H9 (cell line): ENCODE data around the gene FCER1G. TPM values are rescaled to one million over a fixed set of nuclear protein-coding genes. Genes with fewer than 3 reads are reported as not detected.

Experiments used
- DNase-seq: peaks from one replicate; pipeline ENCODE4 v3.0.0-alpha.2; 2017
- H2AFZ ChIP-seq: one replicate; pipeline ENCODE4 v1.6.1; 2013; ENCODE audit warnings: mild to moderate bottlenecking, low read length, control low read depth, moderate library complexity
- H2AK5ac ChIP-seq: 2 replicates; pipeline ENCODE4 v1.6.1; 2013; ENCODE audit warnings: low read length, control low read depth, mixed read lengths; ENCODE audit not compliant: insufficient read length
- H2BK120ac ChIP-seq: one replicate; pipeline ENCODE4 v1.6.1; 2013; ENCODE audit warnings: low read depth, mild to moderate bottlenecking, low read length, control low read depth, inconsistent platforms; ENCODE audit not compliant: poor library complexity, severe bottlenecking
- H2BK12ac ChIP-seq: 2 replicates; pipeline ENCODE4 v1.6.1; 2013; ENCODE audit warnings: low read length, control low read depth, mixed read lengths, low read depth; ENCODE audit not compliant: insufficient read length
- H2BK15ac ChIP-seq: 2 replicates; pipeline ENCODE4 v1.6.1; 2013; ENCODE audit warnings: low read depth, low read length, control low read depth
- H2BK20ac ChIP-seq: one replicate; pipeline ENCODE4 v1.6.1; 2013; ENCODE audit warnings: low read depth, mild to moderate bottlenecking, low read length, control low read depth, inconsistent platforms; ENCODE audit not compliant: poor library complexity, severe bottlenecking
- H2BK5ac ChIP-seq: 2 replicates; pipeline ENCODE4 v1.6.1; 2013; ENCODE audit warnings: low read length, control low read depth, mixed read lengths; ENCODE audit not compliant: insufficient read length
- H3K14ac ChIP-seq: 2 replicates; pipeline ENCODE4 v1.6.1; 2013; ENCODE audit warnings: low read length, control low read depth; ENCODE audit not compliant: insufficient read depth
- H3K18ac ChIP-seq: 2 replicates; pipeline ENCODE4 v1.6.1; 2013; ENCODE audit warnings: low read depth, mild to moderate bottlenecking, mixed read lengths, low read length, control low read depth; ENCODE audit not compliant: insufficient read length
- H3K23ac ChIP-seq: 2 replicates; pipeline ENCODE4 v1.6.1; 2013; ENCODE audit warnings: low read length, control low read depth, mixed read lengths, low read depth; ENCODE audit not compliant: insufficient read length
- H3K23me2 ChIP-seq: 2 replicates; pipeline ENCODE4 v1.6.1; 2013; ENCODE audit warnings: low read depth, mild to moderate bottlenecking, mixed read lengths, low read length, control low read depth; ENCODE audit not compliant: insufficient read length, poor library complexity, severe bottlenecking
- H3K27ac ChIP-seq: 2 replicates; pipeline ENCODE4 v1.5.1; 2013; ENCODE audit warnings: low read length, control low read depth, mixed read lengths, low read depth; ENCODE audit not compliant: insufficient read length
- H3K27me3 ChIP-seq: 2 replicates; pipeline ENCODE4 v1.6.1; 2013; ENCODE audit warnings: low read length, control low read depth, inconsistent platforms; ENCODE audit not compliant: insufficient read depth
- H3K4ac ChIP-seq: 2 replicates; pipeline ENCODE4 v1.6.1; 2013; ENCODE audit warnings: low read depth, mild to moderate bottlenecking, control low read depth, inconsistent platforms, low read length, moderate library complexity
- H3K4me1 ChIP-seq: 2 replicates; pipeline ENCODE4 v1.6.1; 2013; ENCODE audit warnings: low read length, control low read depth, inconsistent platforms; ENCODE audit not compliant: insufficient read depth
- H3K4me2 ChIP-seq: 2 replicates; pipeline ENCODE4 v1.6.1; 2013; ENCODE audit warnings: low read length, control low read depth, mixed read lengths; ENCODE audit not compliant: insufficient read length, insufficient read depth
- H3K56ac ChIP-seq: 2 replicates; pipeline ENCODE4 v1.6.1; 2013; ENCODE audit warnings: low read depth, mild to moderate bottlenecking, mixed read lengths, low read length, control low read depth; ENCODE audit not compliant: insufficient read length
- H3K79me1 ChIP-seq: 2 replicates; pipeline ENCODE4 v1.6.1; 2013; ENCODE audit warnings: low read depth, mild to moderate bottlenecking, moderate library complexity, low read length, control low read depth, inconsistent platforms; ENCODE audit not compliant: insufficient read depth, poor library complexity, severe bottlenecking
- H3K79me2 ChIP-seq: 2 replicates; pipeline ENCODE4 v1.6.1; 2013; ENCODE audit warnings: low read length, control low read depth, inconsistent platforms; ENCODE audit not compliant: insufficient read depth
- H3K9ac ChIP-seq: 2 replicates; pipeline ENCODE4 v1.6.1; 2013; ENCODE audit warnings: low read length, control low read depth, mixed read lengths; ENCODE audit not compliant: insufficient read length; ENCODE audit errors: extremely low read depth
- H3K9me3 ChIP-seq: one replicate; pipeline ENCODE4 v1.6.1; 2013; ENCODE audit warnings: low read depth, low read length, inconsistent platforms; ENCODE audit not compliant: control insufficient read depth
- H3T11ph ChIP-seq: one replicate; pipeline ENCODE4 v1.6.1; 2013; ENCODE audit warnings: mild to moderate bottlenecking, low read length, control low read depth, inconsistent platforms
- H4K20me1 ChIP-seq: one replicate; pipeline ENCODE4 v1.6.1; 2013; ENCODE audit not compliant: control insufficient read depth, insufficient read length, insufficient read depth
- H4K5ac ChIP-seq: 2 replicates; pipeline ENCODE4 v1.6.1; 2013; ENCODE audit warnings: low read depth, mild to moderate bottlenecking, mixed read lengths, low read length, control low read depth; ENCODE audit not compliant: insufficient read length
- H4K8ac ChIP-seq: replicated peaks from 2 replicates; pipeline ENCODE4 v1.6.1; 2013; ENCODE audit warnings: low read length, control low read depth, mixed read lengths, low read depth; ENCODE audit not compliant: insufficient read length
- H4K91ac ChIP-seq: 2 replicates; pipeline ENCODE4 v1.6.1; 2013; ENCODE audit warnings: low read depth, mild to moderate bottlenecking, moderate library complexity, mixed read lengths, low read length, control low read depth; ENCODE audit not compliant: insufficient read length
- H3K27ac Mint-ChIP-seq, 3 experiments: 2 replicates in 2 of 3; 3 replicates in 1 of 3; pipeline ENCODE4 v1.8.0; 2020 to 2021; ENCODE audit warnings: mixed read lengths in 3 of 3, mild to moderate bottlenecking in 1 of 3, moderate library complexity in 1 of 3
- H3K27me3 Mint-ChIP-seq: 2 replicates; pipeline ENCODE4 v1.8.0; 2021; ENCODE audit warnings: low read depth, mild to moderate bottlenecking, moderate library complexity, mixed read lengths
- H3K36me3 Mint-ChIP-seq, 3 experiments: 2 replicates in 2 of 3; 3 replicates in 1 of 3; pipeline ENCODE4 v1.8.0; 2020 to 2021; ENCODE audit warnings: low read depth in 3 of 3, mixed read lengths in 3 of 3; ENCODE audit not compliant: insufficient read depth in 1 of 3
- H3K4me1 Mint-ChIP-seq, 2 experiments: 2 replicates each; pipeline ENCODE4 v1.8.0; 2020; ENCODE audit warnings: mixed read lengths in 2 of 2
- H3K4me3 Mint-ChIP-seq, 2 experiments: 2 replicates in 1 of 2; 3 replicates in 1 of 2; pipeline ENCODE4 v1.8.0; 2020 to 2021; ENCODE audit warnings: mild to moderate bottlenecking in 2 of 2, mixed read lengths in 2 of 2, moderate library complexity in 1 of 2
- H3K9me3 Mint-ChIP-seq, 2 experiments: 2 replicates in 1 of 2; 3 replicates in 1 of 2; pipeline ENCODE4 v1.8.0; 2020; ENCODE audit warnings: mild to moderate bottlenecking in 2 of 2, mixed read lengths in 2 of 2, moderate library complexity in 1 of 2
- WGBS: extraction: QIAGEN DNeasy Blood & Tissue Kit; methylation state at CpG from one replicate; pipeline ENCODE4 v1.1.7; 2013; ENCODE audit warnings: missing lambda C conversion rate, low lambda C conversion rate, mixed read lengths; ENCODE audit not compliant: insufficient read length; ENCODE audit errors: extremely low coverage; 5-methylcytosine and 5-hydroxymethylcytosine counted together
- total RNA-seq: library from RNA; stranded (reverse); gene quantifications from 2 replicates; pipeline ENCODE4 v1.2.1, GENCODE V29; 2021
- TF ChIP-seq, protein P1 (sequence below): fragments of 200-600 bp; sonication (generic); conservative IDR thresholded peaks from 3 replicates; pipeline ENCODE4 v1.8.0; 2021; ENCODE audit warnings: antibody characterized with exemption, mild to moderate bottlenecking

Gene FCER1G
- total RNA-seq, 1 experiment from 2014 or later, result 0.90 TPM

DNA sequence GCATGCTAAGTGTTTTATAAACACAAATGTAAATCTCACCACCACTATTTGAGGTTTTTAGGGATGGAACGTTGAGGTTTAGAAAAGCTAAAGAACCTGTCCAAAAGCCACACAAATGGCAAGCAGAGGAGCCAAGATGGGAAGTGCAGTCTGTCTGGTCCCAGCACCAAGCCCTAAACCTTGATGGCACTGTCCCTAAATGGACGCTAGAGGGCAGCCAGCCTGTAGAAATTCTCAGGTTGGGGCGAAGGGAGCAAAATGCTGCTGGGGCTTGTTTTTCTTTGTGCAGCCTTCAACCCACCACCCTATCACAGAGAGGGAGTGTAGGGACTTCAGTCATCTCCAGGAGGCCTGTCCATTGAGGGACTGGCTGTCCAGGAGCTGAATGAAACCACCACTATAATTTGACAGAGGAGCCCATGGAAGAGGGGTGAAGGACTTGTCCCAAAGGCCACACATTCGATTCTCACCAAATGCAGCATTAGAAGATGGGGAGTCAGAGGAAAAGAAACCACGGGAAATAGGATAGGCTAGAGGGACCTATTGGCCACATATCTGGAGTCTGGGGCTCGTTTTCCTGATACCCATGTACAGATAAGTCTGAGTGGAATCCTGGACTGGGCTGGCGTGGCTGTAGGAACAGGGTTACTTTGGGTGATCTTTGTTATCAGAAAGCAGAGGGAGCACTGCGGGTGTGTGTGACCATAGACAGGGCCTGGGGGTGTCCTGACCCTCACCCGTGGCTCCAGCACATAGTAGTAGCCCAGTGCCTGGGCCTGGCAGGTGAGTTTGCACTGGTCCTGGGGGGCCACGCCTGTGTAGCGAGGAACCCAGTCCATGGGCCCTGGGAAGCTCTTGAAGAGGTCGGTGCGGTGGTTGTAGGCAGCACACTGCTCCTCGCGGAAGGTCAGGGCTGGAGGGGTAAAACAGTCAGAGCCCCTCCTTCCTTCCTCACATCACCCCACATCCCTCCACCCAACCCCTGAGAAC is 22.3 kb upstream of the FCER1G start:
- Histone ChIP-seq H3K23ac (no peak overlapping the region), H3K27ac (no peak overlapping the region), H3K9me3 (no peaks in the 10 kb centered on the region), H3K56ac (no peak overlapping the region), H2BK15ac (no peak overlapping the region), H3K4me2 (no peak overlapping the region), H3K23me2 (no peaks in the 10 kb centered on the region), H3K4me1 (peaks cover 6% of the 10 kb centered on the region; the same call in 1 of the 2 replicates), H2BK20ac (no peak overlapping the region), H3T11ph (no peak overlapping the region), H3K27me3 (no peaks in the 10 kb centered on the region), H3K18ac (no peak overlapping the region), H2BK120ac (no peak overlapping the region), H3K4ac (no peak overlapping the region), H4K20me1 (no peaks in the 10 kb centered on the region), H2BK5ac (no peak overlapping the region), H4K5ac (no peak overlapping the region), H3K79me1 (no peaks in the 10 kb centered on the region), H4K91ac (no peak overlapping the region), H3K79me2 (no peaks in the 10 kb centered on the region), H2AFZ (no peak overlapping the region), H2BK12ac (no peak overlapping the region), H4K8ac (no peak overlapping the region), H3K14ac (no peak overlapping the region), H3K9ac (no peak overlapping the region), H2AK5ac (no peak overlapping the region)
- Mint-ChIP-seq H3K36me3 (peaks cover 0 to 29% (median 16%) of the 10 kb centered on the region in 3 experiments; a peak in 4 of 7 replicates), H3K27ac (peak overlapping the region in 1 of 3 experiments; percentile 81; a peak in 2 of 7 replicates), H3K9me3 (no peaks in the 10 kb centered on the region), H3K27me3 (no peaks in the 10 kb centered on the region), H3K4me3 (no peak overlapping the region), H3K4me1 (peaks cover 20 to 25% of the 10 kb centered on the region in 2 experiments)
- DNase-seq, result peak; percentile 74
- TF ChIP-seq, protein P1, sequence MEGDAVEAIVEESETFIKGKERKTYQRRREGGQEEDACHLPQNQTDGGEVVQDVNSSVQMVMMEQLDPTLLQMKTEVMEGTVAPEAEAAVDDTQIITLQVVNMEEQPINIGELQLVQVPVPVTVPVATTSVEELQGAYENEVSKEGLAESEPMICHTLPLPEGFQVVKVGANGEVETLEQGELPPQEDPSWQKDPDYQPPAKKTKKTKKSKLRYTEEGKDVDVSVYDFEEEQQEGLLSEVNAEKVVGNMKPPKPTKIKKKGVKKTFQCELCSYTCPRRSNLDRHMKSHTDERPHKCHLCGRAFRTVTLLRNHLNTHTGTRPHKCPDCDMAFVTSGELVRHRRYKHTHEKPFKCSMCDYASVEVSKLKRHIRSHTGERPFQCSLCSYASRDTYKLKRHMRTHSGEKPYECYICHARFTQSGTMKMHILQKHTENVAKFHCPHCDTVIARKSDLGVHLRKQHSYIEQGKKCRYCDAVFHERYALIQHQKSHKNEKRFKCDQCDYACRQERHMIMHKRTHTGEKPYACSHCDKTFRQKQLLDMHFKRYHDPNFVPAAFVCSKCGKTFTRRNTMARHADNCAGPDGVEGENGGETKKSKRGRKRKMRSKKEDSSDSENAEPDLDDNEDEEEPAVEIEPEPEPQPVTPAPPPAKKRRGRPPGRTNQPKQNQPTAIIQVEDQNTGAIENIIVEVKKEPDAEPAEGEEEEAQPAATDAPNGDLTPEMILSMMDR, result peak; percentile 86
- no CpG with 5 or more reads among the region's 15 CpGs for WGBS
